ENCODE results near the gene ARHGEF25. TPM values are rescaled to one million over a fixed set of nuclear protein-coding genes. Genes with fewer than 3 reads are reported as not detected.

ARHGEF25 gene
- total RNA-seq, 1 donor from 2014 or later = 0.60 TPM

GRCh38 chr12:57590864-57591781 is 20.1 kb upstream of the ARHGEF25 start, which contains the start of gene PIP4K2C:
Gene PIP4K2C, plus strand, starts transcription at chr12:57591192. Its CDS starts 98 bp downstream, at chr12:57591290.
- Mint-ChIP-seq H3K4me3 (peak within 1 kb of the TSS; percentile 90), H3K36me3 (ENCODE audit: low read depth) (peaks cover 10% of the 10 kb centered on the region), H3K27ac (peak within 1 kb of the TSS; percentile 75), H3K27me3 (ENCODE audit: insufficient read depth) (no peaks in the 10 kb centered on the region), H3K9me3 (no peaks in the 10 kb centered on the region), H3K4me1 (ENCODE audit: low read depth) (peaks cover 31% of the 10 kb centered on the region)
- intact Hi-C loops (cut with micrococcal nuclease) = loop anchor here (1.0 to 5.0 kb wide), 7 partner anchors 8 to 114 kb away; partner anchors contain the start of genes ARHGAP9, DCTN2, DTX3 and MBD6
- DNase-seq (ENCODE audit: low spot score) = peak; percentile 77

- intact Hi-C loops (cut with micrococcal nuclease) = loop anchor here (1.0 to 5.0 kb wide), 7 partner anchors 9 to 115 kb away; partner anchors contain the start of genes ARHGAP9, DCTN2, DTX3 and MBD6
- peaks cover 31% of the 10 kb centered on the region for H3K4me1 Mint-ChIP-seq (ENCODE audit: low read depth)
- H3K4me3 Mint-ChIP-seq = peak overlapping the region; percentile 90
- no peak for DNase-seq (ENCODE audit: low spot score)
- no peaks in the 10 kb centered on the region for H3K27me3 Mint-ChIP-seq (ENCODE audit: insufficient read depth)
- H3K27ac Mint-ChIP-seq = peak overlapping the region; percentile 42
- H3K36me3 Mint-ChIP-seq (ENCODE audit: low read depth) = peaks cover 13% of the 10 kb centered on the region
- H3K9me3 Mint-ChIP-seq = no peaks in the 10 kb centered on the region
These were observed 19.4 kb upstream of the ARHGEF25 start for GRCh38 chr12:57591782-57592325.

GRCh38 chr12:57592551-57593165 is 18.6 kb upstream of the ARHGEF25 start:
- Mint-ChIP-seq H3K4me1 (ENCODE audit: low read depth) (peaks cover 31% of the 10 kb centered on the region), H3K9me3 (no peaks in the 10 kb centered on the region), H3K4me3 (peak overlapping the region; percentile 90), H3K27ac (no peak overlapping the region), H3K27me3 (ENCODE audit: insufficient read depth) (no peaks in the 10 kb centered on the region), H3K36me3 (ENCODE audit: low read depth) (peaks cover 21% of the 10 kb centered on the region)
- DNase-seq (ENCODE audit: low spot score) = no peak
- intact Hi-C loops (cut with micrococcal nuclease) = loop anchor here (5.0 kb wide), 1 partner anchor 115 kb away; the partner anchor contains the start of gene ARHGAP9

GRCh38 chr12:57593187-57593586 is 18.0 kb upstream of the ARHGEF25 start:
- no peaks in the 10 kb centered on the region for H3K27me3 Mint-ChIP-seq (ENCODE audit: insufficient read depth)
- peaks cover 23% of the 10 kb centered on the region for H3K36me3 Mint-ChIP-seq (ENCODE audit: low read depth)
- no peak overlapping the region for H3K27ac Mint-ChIP-seq
- intact Hi-C loops (cut with micrococcal nuclease) = loop anchor here (5.0 kb wide), 1 partner anchor 116 kb away; the partner anchor contains the start of gene ARHGAP9
- H3K4me1 Mint-ChIP-seq (ENCODE audit: low read depth) = peaks cover 31% of the 10 kb centered on the region
- H3K9me3 Mint-ChIP-seq = no peaks in the 10 kb centered on the region
- no peak overlapping the region for H3K4me3 Mint-ChIP-seq
- no peak for DNase-seq (ENCODE audit: low spot score)

GRCh38 chr12:57600395-57600794 is 10.8 kb upstream of the ARHGEF25 start:
- Mint-ChIP-seq H3K27me3 (ENCODE audit: insufficient read depth) (peaks cover 1% of the 10 kb centered on the region), H3K4me3 (no peak overlapping the region), H3K36me3 (ENCODE audit: low read depth) (peaks cover 50% of the 10 kb centered on the region), H3K9me3 (no peaks in the 10 kb centered on the region), H3K27ac (no peak overlapping the region), H3K4me1 (ENCODE audit: low read depth) (peaks cover 14% of the 10 kb centered on the region)
- no peak for DNase-seq (ENCODE audit: low spot score)
- intact Hi-C loops (cut with micrococcal nuclease) = no loop called here

GRCh38 chr12:57602544-57602943 is 8.7 kb upstream of the ARHGEF25 start:
- intact Hi-C loops (cut with micrococcal nuclease) = no loop called here
- no peak overlapping the region for H3K4me3 Mint-ChIP-seq
- no peak for DNase-seq (ENCODE audit: low spot score)
- H3K9me3 Mint-ChIP-seq = no peaks in the 10 kb centered on the region
- peaks cover 38% of the 10 kb centered on the region for H3K36me3 Mint-ChIP-seq (ENCODE audit: low read depth)
- peaks cover 1% of the 10 kb centered on the region for H3K27me3 Mint-ChIP-seq (ENCODE audit: insufficient read depth)
- H3K4me1 Mint-ChIP-seq (ENCODE audit: low read depth) = peaks cover 19% of the 10 kb centered on the region
- no peak overlapping the region for H3K27ac Mint-ChIP-seq

- DNase-seq (ENCODE audit: low spot score) = no peak
- peaks cover 1% of the 10 kb centered on the region for H3K27me3 Mint-ChIP-seq (ENCODE audit: insufficient read depth)
- peak overlapping the region; percentile 78 for H3K4me3 Mint-ChIP-seq
- H3K27ac Mint-ChIP-seq = peak overlapping the region; percentile 45
- H3K4me1 Mint-ChIP-seq (ENCODE audit: low read depth) = peaks cover 19% of the 10 kb centered on the region
- H3K36me3 Mint-ChIP-seq (ENCODE audit: low read depth) = peaks cover 35% of the 10 kb centered on the region
- H3K9me3 Mint-ChIP-seq = no peaks in the 10 kb centered on the region
- intact Hi-C loops (cut with micrococcal nuclease) = no loop called here
These were observed 7.9 kb upstream of the ARHGEF25 start for GRCh38 chr12:57603324-57603723.

GRCh38 chr12:57603815-57604453 is 7.3 kb upstream of the ARHGEF25 start:
- intact Hi-C loops (cut with micrococcal nuclease) = loop anchor here (2.0 kb wide), 1 partner anchor 13 kb away; the partner anchor contains the start of gene PIP4K2C
- Mint-ChIP-seq H3K4me3 (peak overlapping the region; percentile 78), H3K27ac (peak overlapping the region; percentile 86)

GRCh38 chr12:57604454-57604991 is 6.7 kb upstream of the ARHGEF25 start, which contains the start of gene DTX3:
Gene DTX3, plus strand, starts transcription at chr12:57604824. Its CDS starts 1,694 bp downstream, at chr12:57606518.
- Mint-ChIP-seq H3K27ac (peak within 1 kb of the TSS; percentile 86), H3K4me1 (ENCODE audit: low read depth) (peaks cover 19% of the 10 kb centered on the region), H3K36me3 (ENCODE audit: low read depth) (peaks cover 28% of the 10 kb centered on the region), H3K27me3 (ENCODE audit: insufficient read depth) (peaks cover 1% of the 10 kb centered on the region), H3K9me3 (no peaks in the 10 kb centered on the region), H3K4me3 (peak within 1 kb of the TSS; percentile 78)
- no peak for DNase-seq (ENCODE audit: low spot score)
- intact Hi-C loops (cut with micrococcal nuclease) = loop anchor here (2.0 kb wide), 1 partner anchor 14 kb away; the partner anchor contains the start of gene PIP4K2C

More at GRCh38 chr12:57603815-57604453, 7.3 kb upstream of the ARHGEF25 start:
- Mint-ChIP-seq H3K4me1 (ENCODE audit: low read depth) (peaks cover 19% of the 10 kb centered on the region), H3K9me3 (no peaks in the 10 kb centered on the region), H3K27me3 (ENCODE audit: insufficient read depth) (peaks cover 1% of the 10 kb centered on the region), H3K36me3 (ENCODE audit: low read depth) (peaks cover 32% of the 10 kb centered on the region)
- DNase-seq (ENCODE audit: low spot score) = no peak

- Mint-ChIP-seq H3K4me1 (ENCODE audit: low read depth) (peaks cover 20% of the 10 kb centered on the region), H3K9me3 (no peaks in the 10 kb centered on the region), H3K27me3 (ENCODE audit: insufficient read depth) (peaks cover 1% of the 10 kb centered on the region), H3K27ac (peak overlapping the region; percentile 82), H3K36me3 (ENCODE audit: low read depth) (peaks cover 25% of the 10 kb centered on the region), H3K4me3 (peak overlapping the region; percentile 76)
- intact Hi-C loops (cut with micrococcal nuclease) = loop anchor here (2.0 kb wide), 1 partner anchor 14 kb away; the partner anchor contains the start of gene PIP4K2C
- DNase-seq (ENCODE audit: low spot score) = no peak
These were observed 6.0 kb upstream of the ARHGEF25 start for GRCh38 chr12:57604992-57605810.

GRCh38 chr12:57605811-57606311 is 5.4 kb upstream of the ARHGEF25 start:
- Mint-ChIP-seq H3K36me3 (ENCODE audit: low read depth) (peaks cover 20% of the 10 kb centered on the region), H3K27ac (peak overlapping the region; percentile 82), H3K4me3 (peak overlapping the region; percentile 76), H3K9me3 (no peaks in the 10 kb centered on the region), H3K4me1 (ENCODE audit: low read depth) (peaks cover 24% of the 10 kb centered on the region), H3K27me3 (ENCODE audit: insufficient read depth) (peaks cover 7% of the 10 kb centered on the region)
- intact Hi-C loops (cut with micrococcal nuclease) = loop anchor here (2.0 kb wide), 1 partner anchor 15 kb away; the partner anchor contains the start of gene PIP4K2C
- no peak for DNase-seq (ENCODE audit: low spot score)

All from activated T-helper 1 cell treated with anti-CD3 and anti-CD28 coated beads, Interleukin-12 subunit alpha, Interleukin-12 subunit beta, Interleukin-2, Interleukin-4 antibody, amounts not matched to agents 30 ng/mL and 10 ng/mL and 1 ng/mL, durations not matched to agents 14 hours and 24 hours and 36 hours (primary cell).